Gastrocnemius medialis (tissue), 4 donors: ENCODE data around the gene LMAN1.

Experiments used
- CTCF ChIP-seq, 5 experiments: fragments of 450-650 bp in 3 of 5; fragments of 200-600 bp in 2 of 5; sonication (generic) in 2 of 5; IDR thresholded peaks in 4 of 5; conservative IDR thresholded peaks in 1 of 5; 1 replicate in 4 of 5; 2 replicates in 1 of 5; pipeline ENCODE4 v1.5.1; 2016 to 2019; ENCODE audit warnings: antibody characterized with exemption in 5 of 5, mild to moderate bottlenecking in 3 of 5, moderate library complexity in 3 of 5
- POLR2A ChIP-seq, 2 donors: fragments of 450-650 bp; IDR thresholded peaks; one replicate each; pipeline ENCODE4 v1.6.1; 2017; ENCODE audit warnings: antibody characterized with exemption in 2 of 2, mild to moderate bottlenecking in 2 of 2, moderate library complexity in 2 of 2

- TF ChIP-seq POLR2A (IDR thresholded peaks at IDR 0.05) (no peak), CTCF (IDR thresholded peaks at IDR 0.05 in 4 of 5, conservative IDR thresholded peaks at IDR 0.05 in 1 of 5) (no peak)
Observed at GRCh38 chr18:59352250-59352855, 6.7 kb downstream of the LMAN1 start.
